HEK293 (cell line): ENCODE measurements around the gene TADA2B.

Experiments used
- CTCF ChIA-PET: fragments of 350-600 bp; formaldehyde crosslinking; extraction: SDS; loops from one replicate; lab custom pipeline; 2021; ENCODE audit warnings: antibody characterized with exemption; lab: Yijun Ruan, JAX
- POLR2A ChIA-PET: fragments of 300-600 bp; formaldehyde crosslinking; extraction: SDS; loops from one replicate; lab custom pipeline; 2020; ENCODE audit warnings: antibody characterized with exemption, inconsistent platforms; lab: Yijun Ruan, JAX
- H3K27ac ChIP-seq: fragments of 200-500 bp; sonication (Bioruptor generic); 2 replicates; pipeline ENCODE4 v1.5.1; 2014; ENCODE audit warnings: low read depth, low read length, control low read depth, inconsistent platforms; ENCODE audit errors: extremely low read depth
- H3K36me3 ChIP-seq, 2 experiments: fragments of 200-500 bp in 1 of 2; sonication (Bioruptor generic) in 1 of 2; 1 replicate in 1 of 2; 2 replicates in 1 of 2; pipeline ENCODE4 v1.5.1; 2014 to 2017; ENCODE audit warnings: inconsistent platforms in 2 of 2, low read length in 2 of 2; ENCODE audit not compliant: control insufficient read depth in 2 of 2, insufficient read depth in 1 of 2
- H3K4me1 ChIP-seq: fragments of 200-500 bp; sonication (Bioruptor generic); 2 replicates; pipeline ENCODE4 v1.5.1; 2014; ENCODE audit warnings: mild to moderate bottlenecking, low read length, inconsistent platforms; ENCODE audit not compliant: control insufficient read depth, insufficient read depth
- H3K4me3 ChIP-seq: 2 replicates; pipeline ENCODE4 v1.5.1; 2011; ENCODE audit warnings: low read depth, mild to moderate bottlenecking, control low read depth, low read length, moderate library complexity
- H3K9me3 ChIP-seq: fragments of 200-500 bp; sonication (Bioruptor generic); 2 replicates; pipeline ENCODE4 v1.5.1; 2014; ENCODE audit warnings: low read depth, low read length, inconsistent platforms; ENCODE audit not compliant: control insufficient read depth, insufficient read depth
- BCL11A ChIP-seq: fragments of 450-650 bp; formaldehyde crosslinking; IDR thresholded peaks from 2 replicates; pipeline ENCODE4 v1.5.1; 2016; ENCODE audit warnings: low read depth, missing biosample characterization, missing genetic modification characterization
- GFI1B ChIP-seq: fragments of 450-650 bp; formaldehyde crosslinking; IDR thresholded peaks from 2 replicates; pipeline ENCODE4 v1.5.1; 2016; ENCODE audit warnings: missing biosample characterization, missing genetic modification characterization
- HOXA7 ChIP-seq: sonication (generic); formaldehyde crosslinking; IDR thresholded peaks from 2 replicates; pipeline ENCODE4 v1.8.1; 2022; ENCODE audit warnings: missing genetic modification reagents, borderline replicate concordance
- PRDM1 ChIP-seq: fragments of 450-650 bp; formaldehyde crosslinking; IDR thresholded peaks from 2 replicates; pipeline ENCODE4; 2016; ENCODE audit warnings: missing biosample characterization, missing genetic modification characterization
- ZIC2 ChIP-seq: fragments of 450-650 bp; formaldehyde crosslinking; IDR thresholded peaks from 2 replicates; pipeline ENCODE4 v1.5.1; 2016; ENCODE audit warnings: missing biosample characterization, missing genetic modification characterization
- ZNF146 ChIP-seq: fragments of 450-650 bp; formaldehyde crosslinking; IDR thresholded peaks from 2 replicates; pipeline ENCODE4 v1.5.1; 2016; ENCODE audit warnings: missing biosample characterization, missing genetic modification characterization
- ZNF148 ChIP-seq: fragments of 450-650 bp; formaldehyde crosslinking; IDR thresholded peaks from 2 replicates; pipeline ENCODE4 v1.5.0; 2017; ENCODE audit warnings: missing biosample characterization, missing genetic modification characterization, borderline replicate concordance
- ZNF155 ChIP-seq: fragments of 450-650 bp; formaldehyde crosslinking; IDR thresholded peaks from 2 replicates; pipeline ENCODE4 v1.5.1; 2016; ENCODE audit warnings: missing biosample characterization, missing genetic modification characterization
- ZNF24 ChIP-seq: fragments of 450-650 bp; formaldehyde crosslinking; IDR thresholded peaks from 2 replicates; pipeline ENCODE4 v1.5.1; 2016; ENCODE audit warnings: missing biosample characterization, missing genetic modification characterization
- ZNF266 ChIP-seq: fragments of 450-650 bp; formaldehyde crosslinking; IDR thresholded peaks from 2 replicates; pipeline ENCODE4 v1.5.1; 2016; ENCODE audit warnings: missing biosample characterization, missing genetic modification characterization, low read depth
- ZNF292 ChIP-seq: fragments of 450-650 bp; formaldehyde crosslinking; IDR thresholded peaks from 2 replicates; pipeline ENCODE4 v1.5.1; 2016; ENCODE audit warnings: low read depth, missing biosample characterization, missing genetic modification characterization, borderline replicate concordance
- ZNF302 ChIP-seq: fragments of 450-650 bp; formaldehyde crosslinking; IDR thresholded peaks from 2 replicates; pipeline ENCODE4 v1.5.1; 2016; ENCODE audit warnings: missing biosample characterization, missing genetic modification characterization, low read depth
- ZNF350 ChIP-seq: fragments of 450-650 bp; formaldehyde crosslinking; IDR thresholded peaks from 2 replicates; pipeline ENCODE4 v1.5.0; 2017; ENCODE audit warnings: missing biosample characterization, mild to moderate bottlenecking, missing genetic modification characterization
- ZNF398 ChIP-seq: fragments of 450-650 bp; formaldehyde crosslinking; IDR thresholded peaks from 2 replicates; pipeline ENCODE4 v1.5.1; 2017; ENCODE audit warnings: missing biosample characterization, missing genetic modification characterization
- ZNF510 ChIP-seq: fragments of 450-650 bp; formaldehyde crosslinking; IDR thresholded peaks from 2 replicates; pipeline ENCODE4 v1.5.1; 2018; ENCODE audit warnings: mild to moderate bottlenecking, missing genetic modification characterization, missing biosample characterization; ENCODE audit not compliant: insufficient replicate concordance
- ZNF561 ChIP-seq: fragments of 450-650 bp; IDR thresholded peaks from 2 replicates; pipeline ENCODE4 v1.5.1; 2018; ENCODE audit warnings: missing biosample characterization, missing genetic modification characterization, borderline replicate concordance
- ZNF707 ChIP-seq: fragments of 450-650 bp; formaldehyde crosslinking; IDR thresholded peaks from 2 replicates; pipeline ENCODE4 v1.5.1; 2016; ENCODE audit warnings: missing biosample characterization, missing genetic modification characterization
- ZNF747 ChIP-seq: fragments of 450-650 bp; formaldehyde crosslinking; IDR thresholded peaks from 2 replicates; pipeline ENCODE4 v1.5.1; 2016; ENCODE audit warnings: missing biosample characterization, missing genetic modification characterization

TADA2B gene

GRCh38 chr4:7032596-7032995, 10.6 kb upstream of the TADA2B start:
- no peaks in the 10 kb centered on the region for H3K9me3 ChIP-seq
- no peak for TF ChIP-seq BCL11A (tag by site-specific recombination)
- TF ChIP-seq ZNF302 (tag by site-specific recombination) = no peak
- no peak for TF ChIP-seq HOXA7
- TF ChIP-seq ZNF398 (tag by site-specific recombination) = no peak
- no peak for TF ChIP-seq ZNF707
- TF ChIP-seq, all 188 proteins: peak for 0
- H3K4me3 ChIP-seq = no peak overlapping the region
- no peaks in the 10 kb centered on the region for H3K4me1 ChIP-seq
- ChIA-PET CTCF (no interaction called here), POLR2A (no interaction called here)
- no peak overlapping the region for H3K27ac ChIP-seq
- H3K36me3 ChIP-seq = peaks cover 2 to 44% of the 10 kb centered on the region in 2 experiments; a peak in 2 of 3 replicates

GRCh38 chr4:7034262-7035081, 8.7 kb upstream of the TADA2B start:
- ChIA-PET POLR2A (no interaction called here), CTCF (interaction anchor here (1.5 kb wide), 1 partner anchor 36 kb away, joined by 6 read pairs; no protein-coding TSS in a partner anchor)
- Histone ChIP-seq H3K4me1 (no peaks in the 10 kb centered on the region), H3K36me3 (peaks cover 0 to 32% of the 10 kb centered on the region in 2 experiments; a peak in 1 of 3 replicates), H3K4me3 (no peak overlapping the region), H3K9me3 (no peaks in the 10 kb centered on the region)
- no peak for TF ChIP-seq ZNF350 (tag by site-specific recombination)
- peak; percentile 43 for TF ChIP-seq ZIC2 (tag by site-specific recombination)
- TF ChIP-seq, all 188 proteins: peak for 1
- no peak overlapping the region for H3K27ac ChIP-seq

GRCh38 chr4:7037425-7037824, 5.7 kb upstream of the TADA2B start:
- H3K4me1 ChIP-seq = no peaks in the 10 kb centered on the region
- H3K36me3 ChIP-seq = peaks cover 0 to 3% of the 10 kb centered on the region in 2 experiments; a peak in 1 of 3 replicates
- ChIA-PET POLR2A (interaction anchor here (0.6 to 1.0 kb wide), 2 partner anchors 30 to 1575 kb away, joined by 3 to 5 read pairs; partner anchors contain the start of gene GRPEL1), CTCF (interaction anchor here (0.6 kb wide), 1 partner anchor 199 kb away, joined by 4 read pairs; no protein-coding TSS in a partner anchor)
- TF ChIP-seq ZNF707 (no peak), ZNF148 (no peak)
- no peaks in the 10 kb centered on the region for H3K9me3 ChIP-seq
- H3K27ac ChIP-seq = no peak overlapping the region
- H3K4me3 ChIP-seq = no peak overlapping the region

GRCh38 chr4:7040765-7041164, 2.4 kb upstream of the TADA2B start:
- Histone ChIP-seq H3K4me3 (no peak overlapping the region), H3K4me1 (no peaks in the 10 kb centered on the region), H3K9me3 (no peaks in the 10 kb centered on the region), H3K36me3 (peaks cover 0 to 11% of the 10 kb centered on the region in 2 experiments; a peak in 1 of 3 replicates), H3K27ac (no peak overlapping the region)
- ChIA-PET POLR2A (no interaction called here), CTCF (interaction anchor here (0.7 kb wide), 1 partner anchor 269 kb away, joined by 3 read pairs; no protein-coding TSS in a partner anchor)
- TF ChIP-seq ZNF747 (tag by site-specific recombination) = no peak
- no peak for TF ChIP-seq ZNF292
- TF ChIP-seq ZNF155 (tag by site-specific recombination) = no peak
- no peak for TF ChIP-seq ZNF561 (tag by site-specific recombination)
- TF ChIP-seq ZNF266 (tag by site-specific recombination) = no peak
- TF ChIP-seq PRDM1 (tag by site-specific recombination) = no peak
- no peak for TF ChIP-seq GFI1B (tag by site-specific recombination)
- no peak for TF ChIP-seq ZNF510 (tag by site-specific recombination)
- TF ChIP-seq ZNF24 (tag by site-specific recombination) = no peak
- no peak for TF ChIP-seq ZNF146
